Mucosa of descending colon (tissue), 3 donors: Measurements from ENCODE around the gene ZNF345. TPM values are rescaled to one million over a fixed set of nuclear protein-coding genes. Genes with fewer than 3 reads are reported as not detected.

Experiments used
- ATAC-seq: fragments of 200-7000 bp; cut with Tn5 transposase; one replicate; pipeline ENCODE4 v1.9.1; 2020; ENCODE audit warnings: mild to moderate bottlenecking, moderate library complexity
- DNase-seq, 3 donors: peaks; one replicate each; pipeline ENCODE4 v3.0.0-alpha.2; 2020
- H3K36me3 ChIP-seq: fragments of 200-600 bp; one replicate; pipeline ENCODE4 v1.8.0; 2021; ENCODE audit warnings: low read depth, mild to moderate bottlenecking
- H3K4me1 ChIP-seq: fragments of 200-600 bp; one replicate; pipeline ENCODE4 v1.8.0; 2021; ENCODE audit warnings: low read depth, mild to moderate bottlenecking
- H3K4me3 ChIP-seq: fragments of 200-600 bp; one replicate; pipeline ENCODE4 v1.8.0; 2021; ENCODE audit warnings: mild to moderate bottlenecking
- H3K9me3 ChIP-seq: fragments of 200-600 bp; one replicate; pipeline ENCODE4 v1.8.0; 2021; ENCODE audit warnings: mild to moderate bottlenecking
- intact Hi-C, 2 donors: fragments of 100-400 bp; cut with DNase I in 1 of 2; cut with micrococcal nuclease in 1 of 2; formaldehyde crosslinking; loops; one replicate each; pipeline versions ENCODE4 v1.11.0 to v1.11.1; 2022; cut with DNase I, micrococcal nuclease
- total RNA-seq, 3 donors: library from RNA; stranded (reverse); fragmentation: NEBNext Ultra II Directional in 2 of 3; extraction: Animal tissue kit (Norgen Biotek cat#: 25700) in 2 of 3; gene quantifications; one replicate each; pipeline versions ENCODE4 v1.2.1 to v1.2.4, GENCODE V29; 2021 to 2023
- TF ChIP-seq, protein P1 (sequence below): fragments of 200-600 bp; IDR thresholded peaks from one replicate; pipeline ENCODE4 v1.8.0; 2022; ENCODE audit warnings: antibody characterized with exemption, mild to moderate bottlenecking
- donor health status: DM: no; HTN: no; CAD: no; lungs with moderate emphysema.
- donor health status: DM: no; HTN: no; CAD: no.
- donor health status: DM: no; HTN: yes; CAD: no.

ZNF345 gene
- total RNA-seq, 3 donors from 2014 or later = 3.4 to 7.8 (median 5.8) TPM

DNA sequence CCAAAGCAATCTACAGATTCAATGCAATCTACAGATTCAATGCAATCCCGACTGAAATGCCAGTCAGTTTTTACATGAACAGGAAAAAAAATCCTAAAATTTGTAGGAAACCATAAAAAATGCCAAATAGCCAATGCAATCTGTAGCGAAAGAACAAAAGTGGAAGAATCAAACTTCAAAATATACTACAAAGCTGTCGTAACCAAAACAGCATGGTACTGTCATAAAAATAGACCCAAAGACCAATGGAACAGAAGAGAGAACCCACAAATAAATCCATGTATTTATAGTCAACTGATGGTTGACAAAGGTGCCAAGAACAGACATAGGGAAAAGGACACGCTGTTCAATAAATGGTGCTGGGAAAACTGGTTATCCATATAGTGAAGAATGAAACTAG, 47.7 kb downstream of the ZNF345 start:
- Histone ChIP-seq H3K9me3 (peaks cover 96% of the 10 kb centered on the region), H3K4me1 (no peaks in the 10 kb centered on the region), H3K4me3 (no peak overlapping the region), H3K36me3 (no peaks in the 10 kb centered on the region)
- TF ChIP-seq, protein P1, sequence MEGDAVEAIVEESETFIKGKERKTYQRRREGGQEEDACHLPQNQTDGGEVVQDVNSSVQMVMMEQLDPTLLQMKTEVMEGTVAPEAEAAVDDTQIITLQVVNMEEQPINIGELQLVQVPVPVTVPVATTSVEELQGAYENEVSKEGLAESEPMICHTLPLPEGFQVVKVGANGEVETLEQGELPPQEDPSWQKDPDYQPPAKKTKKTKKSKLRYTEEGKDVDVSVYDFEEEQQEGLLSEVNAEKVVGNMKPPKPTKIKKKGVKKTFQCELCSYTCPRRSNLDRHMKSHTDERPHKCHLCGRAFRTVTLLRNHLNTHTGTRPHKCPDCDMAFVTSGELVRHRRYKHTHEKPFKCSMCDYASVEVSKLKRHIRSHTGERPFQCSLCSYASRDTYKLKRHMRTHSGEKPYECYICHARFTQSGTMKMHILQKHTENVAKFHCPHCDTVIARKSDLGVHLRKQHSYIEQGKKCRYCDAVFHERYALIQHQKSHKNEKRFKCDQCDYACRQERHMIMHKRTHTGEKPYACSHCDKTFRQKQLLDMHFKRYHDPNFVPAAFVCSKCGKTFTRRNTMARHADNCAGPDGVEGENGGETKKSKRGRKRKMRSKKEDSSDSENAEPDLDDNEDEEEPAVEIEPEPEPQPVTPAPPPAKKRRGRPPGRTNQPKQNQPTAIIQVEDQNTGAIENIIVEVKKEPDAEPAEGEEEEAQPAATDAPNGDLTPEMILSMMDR = no peak
- intact Hi-C loops = no loop called here
- no peak for ATAC-seq
- DNase-seq = no peak

DNA sequence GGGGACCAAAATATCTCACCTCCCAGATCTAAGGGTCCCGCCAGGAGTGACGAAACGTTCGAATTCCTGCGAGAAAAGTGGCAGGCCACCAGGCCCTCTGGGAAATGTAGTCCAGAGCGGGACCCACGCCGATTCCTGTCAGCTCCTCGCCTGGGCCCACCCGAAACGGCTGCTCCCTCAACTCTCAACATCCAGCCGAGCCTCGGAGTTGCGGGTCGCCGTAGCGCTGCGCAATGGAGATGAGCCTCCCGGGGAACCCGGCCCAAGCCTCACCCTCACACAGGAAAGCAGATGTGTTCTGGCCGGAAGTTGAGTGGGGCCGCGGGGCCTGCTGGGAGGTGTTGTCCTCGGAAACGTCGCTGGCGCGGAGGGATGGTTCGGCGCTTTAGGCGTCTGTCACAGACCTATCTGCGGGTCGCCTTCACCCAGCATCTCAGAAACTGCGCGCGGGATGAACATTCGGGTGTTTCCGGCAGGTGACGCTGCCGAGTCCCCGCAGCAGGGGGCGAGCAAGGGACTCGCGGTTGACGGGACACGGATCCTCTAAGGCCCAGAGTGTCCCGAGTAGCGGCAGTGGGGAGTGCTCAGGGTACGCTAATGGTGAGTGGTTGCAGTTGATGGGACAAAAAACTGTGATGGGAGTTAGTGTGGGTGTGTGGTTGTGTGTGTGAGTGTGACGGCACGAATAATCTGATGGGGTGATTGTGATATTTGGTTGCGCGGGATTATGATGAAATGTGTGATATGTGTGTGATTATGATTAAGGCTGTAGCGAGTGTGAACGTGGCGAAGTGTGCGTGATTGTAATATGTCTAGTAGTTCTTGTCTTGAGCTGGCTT, 65.5 kb downstream of the ZNF345 start, which contains the start of the genes ZNF568 and ZNF829:
Gene ZNF568 (plus strand): TSS at position 341 of the 839 bp plus-strand sequence. CDS start 6,439 bp downstream, outside the sequence.
Gene ZNF829 (minus strand): TSS at position 300 of the 839 bp plus-strand sequence. CDS start 1,124 bp downstream, outside the sequence.
- Histone ChIP-seq H3K4me3 (peak within 1 kb of the TSS; percentile 54), H3K36me3 (no peaks in the 10 kb centered on the region), H3K9me3 (peaks cover 21% of the 10 kb centered on the region), H3K4me1 (peaks cover 8% of the 10 kb centered on the region)
- intact Hi-C loops = no loop called here
- ATAC-seq = peak; percentile 99
- TF ChIP-seq, protein P1 = peak; percentile 46
- DNase-seq = peak; percentile 90 to 92 (median 92)

DNA sequence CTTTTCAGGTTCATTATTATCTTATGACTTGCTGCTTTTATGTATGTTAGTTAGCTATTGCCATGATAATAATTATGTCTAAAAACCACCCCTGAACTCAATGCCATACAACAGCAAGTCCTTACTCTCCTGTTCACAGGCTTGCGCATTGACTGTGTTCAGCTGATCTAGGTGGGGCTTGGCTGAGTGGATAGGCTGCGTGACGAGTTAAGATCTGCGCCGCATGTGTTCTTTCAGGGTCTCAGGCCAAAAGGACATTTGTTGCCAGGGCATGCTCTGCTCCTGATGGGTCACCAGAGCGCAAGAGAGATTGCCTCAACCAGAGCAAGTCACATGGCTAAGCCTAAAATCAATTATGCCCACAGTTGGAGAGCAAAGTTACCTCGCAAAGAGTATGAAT, 66.3 kb downstream of the ZNF345 start:
- TF ChIP-seq, protein P1 = no peak
- intact Hi-C loops = no loop called here

DNA sequence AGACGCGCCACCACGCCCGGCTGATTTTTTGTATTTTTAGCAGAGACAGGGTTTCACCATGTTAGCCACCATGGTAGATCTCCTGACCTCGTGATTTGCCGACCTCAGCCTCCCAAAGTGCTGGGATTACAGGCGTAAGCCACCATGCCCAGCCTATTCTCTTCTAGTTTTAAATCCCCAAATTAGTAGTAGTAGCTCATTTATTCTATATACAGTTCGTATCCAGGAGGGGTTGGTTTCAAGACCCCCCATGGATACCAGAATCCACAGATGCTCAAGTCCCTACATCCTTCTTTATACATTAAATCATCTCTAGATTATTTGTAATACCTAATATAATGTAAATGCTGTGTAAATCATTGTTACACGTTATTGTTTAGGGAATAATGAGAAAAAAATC, 67.4 kb downstream of the ZNF345 start:
- Histone ChIP-seq H3K4me1 (peaks cover 8% of the 10 kb centered on the region), H3K36me3 (no peaks in the 10 kb centered on the region), H3K9me3 (peaks cover 18% of the 10 kb centered on the region), H3K4me3 (no peak overlapping the region)
- no peak for DNase-seq
- TF ChIP-seq, protein P1 = no peak
- ATAC-seq = no peak
- intact Hi-C loops = no loop called here

More for the DNA sequence above, 66.3 kb downstream of the ZNF345 start:
- Histone ChIP-seq H3K9me3 (peaks cover 18% of the 10 kb centered on the region), H3K4me1 (peaks cover 8% of the 10 kb centered on the region), H3K36me3 (no peaks in the 10 kb centered on the region), H3K4me3 (peak overlapping the region; percentile 54)
- DNase-seq (peak in 1 of 3 donors; percentile 2), ATAC-seq (no peak)

Other genes with a start within 250 kb of the ZNF345 start
- 10 to 100 TPM in 1 of 3 donors, 1 to 10 TPM in 1, under 1 TPM in 1; 0.78 to 15.4 (median 1.2) TPM for gene ZNF382, start 245.6 kb upstream of the ZNF345 start, total RNA-seq
- gene ZNF461, start 184.0 kb upstream of the ZNF345 start, total RNA-seq = 1 to 10 TPM; 3.3 to 8.4 (median 6.6) TPM
- 1 to 10 TPM; 2.9 to 8.3 (median 3.8) TPM for gene ZNF567, start 163.3 kb upstream of the ZNF345 start, total RNA-seq
- gene ZNF850, start 78.1 kb upstream of the ZNF345 start, total RNA-seq = 1 to 10 TPM; 2.1 to 3.8 (median 2.9) TPM
- 1 to 10 TPM; 3.4 to 8.8 (median 4.9) TPM for gene ZNF790, start 12.5 kb upstream of the ZNF345 start, total RNA-seq
- 1 to 10 TPM in 2 of 3 donors, under 1 TPM in 1; 0.99 to 3.3 (median 1.4) TPM for gene ZNF829, start 65.4 kb downstream of the ZNF345 start, total RNA-seq
- gene ZNF568, start 65.5 kb downstream of the ZNF345 start, total RNA-seq = 10 to 100 TPM in 1 of 3 donors, 1 to 10 TPM in 2; 3.8 to 14.2 (median 4.3) TPM
- gene ZNF420, start 227.6 kb downstream of the ZNF345 start, total RNA-seq = 10 to 100 TPM in 1 of 3 donors, 1 to 10 TPM in 2; 2.3 to 14.5 (median 6.9) TPM